K562 (cell line): Measurements from ENCODE around the gene TMEM273. TPM values are rescaled to one million over a fixed set of nuclear protein-coding genes. Genes with fewer than 3 reads are reported as not detected.

Source experiments
- ATAC-seq: fragments of 200-7000 bp; cut with Tn5 transposase; 3 replicates; pipeline ENCODE4 v1.9.1; 2020; ENCODE audit warnings: moderate library complexity
- BruUV-seq: library from RNA; stranded (reverse); fragments of 400-500 nt; replicated peaks from 2 replicates; lab custom pipeline; 2021; lab: Mats Ljungman, UMichigan
- CTCF ChIA-PET: fragments of 300-600 bp; formaldehyde crosslinking; extraction: SDS; loops from one replicate; lab custom pipeline; 2021; ENCODE audit warnings: low intra/inter-chr PET ratio; lab: Yijun Ruan, JAX
- POLR2A ChIA-PET: fragments of 300-600, 350-650 bp; sonication (Branson Sonifier 250); formaldehyde crosslinking; extraction: SDS; loops from one replicate; lab custom pipeline; 2021; ENCODE audit warnings: antibody characterized with exemption, inconsistent platforms; lab: Yijun Ruan, JAX
- DNase-seq, 4 experiments: peaks; one replicate each; pipeline versions ENCODE4 v3.0.0 to v3.0.0-alpha.2; 2011 to 2018; ENCODE audit warnings: low spot score in 3 of 4, mixed read lengths in 3 of 4; ENCODE audit errors: extremely low read depth in 1 of 4
- FAIRE-seq: peaks from 2 replicates; lab custom pipeline; 2011; peaks lifted over from hg19 to GRCh38; lab: Jason Lieb, UNC
- H2AFZ ChIP-seq: 2 replicates; pipeline ENCODE4 v1.6.0; 2011; ENCODE audit warnings: low read depth, low read length, control low read depth, inconsistent platforms
- H3K27ac ChIP-seq: fragments of 200-600 bp; 3 replicates; pipeline ENCODE4 v1.8.0; 2011; ENCODE audit warnings: low read depth, mild to moderate bottlenecking, control low read depth, inconsistent platforms, low read length, moderate library complexity, mixed read lengths; ENCODE audit errors: extremely low read depth
- H3K27me3 ChIP-seq, 2 experiments: fragments of 300-600 bp in 1 of 2; 2 replicates in 1 of 2; 3 replicates in 1 of 2; pipeline versions ENCODE4 v1.6.0 to v1.8.0; 2011; ENCODE audit warnings: inconsistent platforms in 2 of 2, low read length in 2 of 2, mild to moderate bottlenecking in 1 of 2, mixed read lengths in 1 of 2, moderate library complexity in 1 of 2; ENCODE audit not compliant: control insufficient read depth in 2 of 2, insufficient read depth in 2 of 2
- H3K36me3 ChIP-seq: fragments of 300-600 bp; 3 replicates; pipeline ENCODE4 v1.8.0; 2011; ENCODE audit warnings: mild to moderate bottlenecking, low read length, inconsistent platforms; ENCODE audit not compliant: control insufficient read depth, insufficient read depth
- H3K4me1 ChIP-seq, 2 experiments: fragments of 200-600 bp in 1 of 2; replicated peaks in 1 of 2; 2 replicates in 1 of 2; 3 replicates in 1 of 2; pipeline versions ENCODE4 v1.5.1 to v1.8.0; 2011; ENCODE audit warnings: inconsistent platforms in 2 of 2, low read length in 2 of 2, mild to moderate bottlenecking in 1 of 2, mixed read lengths in 1 of 2, moderate library complexity in 1 of 2; ENCODE audit not compliant: control insufficient read depth in 2 of 2, insufficient read depth in 2 of 2
- H3K4me2 ChIP-seq: 2 replicates; pipeline ENCODE4 v1.6.1; 2011; ENCODE audit warnings: low read length, control low read depth, inconsistent platforms, mixed read lengths; ENCODE audit not compliant: insufficient read depth
- H3K4me3 ChIP-seq: fragments of 200-600 bp; sonication (generic), shearing (Covaris generic); 2 replicates; pipeline ENCODE4 v1.5.1; 2016; ENCODE audit warnings: control low read depth, inconsistent platforms
- H3K79me2 ChIP-seq: fragments of 200-600 bp; 3 replicates; pipeline ENCODE4 v1.8.0; 2011; ENCODE audit warnings: low read length, inconsistent platforms; ENCODE audit not compliant: control insufficient read depth, insufficient read depth
- H3K9ac ChIP-seq, 2 experiments: 2 replicates each; pipeline versions ENCODE4 v1.6.0 to v1.6.1; 2011; ENCODE audit warnings: low read depth in 2 of 2, low read length in 2 of 2, control low read depth in 1 of 2, inconsistent platforms in 1 of 2, mild to moderate bottlenecking in 1 of 2, mixed read lengths in 1 of 2; ENCODE audit not compliant: insufficient read depth in 1 of 2
- H3K9me1 ChIP-seq: one replicate; pipeline ENCODE4 v1.6.0; 2011; ENCODE audit warnings: inconsistent platforms, mild to moderate bottlenecking, low read length, moderate library complexity; ENCODE audit not compliant: control insufficient read depth, insufficient read depth
- H3K9me3 ChIP-seq: replicated peaks from 2 replicates; pipeline ENCODE4 v1.5.1; 2011; ENCODE audit warnings: low read depth, low read length, inconsistent platforms; ENCODE audit not compliant: control insufficient read depth, insufficient read depth
- H4K20me1 ChIP-seq: replicated peaks from 2 replicates; pipeline ENCODE4 v1.6.1; 2011; ENCODE audit warnings: low read length, inconsistent platforms, mixed read lengths; ENCODE audit not compliant: control insufficient read depth, insufficient read depth
- BHLHE40 ChIP-seq: IDR thresholded peaks from 2 replicates; pipeline ENCODE4 v1.6.1; 2011; ENCODE audit warnings: low read length, improper control_type of control experiment
- CHD4 ChIP-seq: fragments of 200-600 bp; sonication (generic); IDR thresholded peaks from 3 replicates; pipeline ENCODE4 v1.6.1; 2012; ENCODE audit warnings: low read depth, mild to moderate bottlenecking, mixed read lengths, low read length, inconsistent platforms; ENCODE audit not compliant: insufficient read depth, insufficient replicate concordance, poor library complexity, severe bottlenecking
- LEF1 ChIP-seq: fragments of 450-650 bp; IDR thresholded peaks from 2 replicates; pipeline ENCODE4 v1.6.1; 2016; ENCODE audit warnings: mild to moderate bottlenecking
- PCBP1 ChIP-seq: fragments of 200-400 bp; formaldehyde crosslinking; IDR thresholded peaks from 2 replicates; pipeline ENCODE4 v1.6.1; 2018; ENCODE audit warnings: mild to moderate bottlenecking, low read depth, low read length; ENCODE audit not compliant: poor library complexity, severe bottlenecking
- ZNF766 ChIP-seq: fragments of 200-800 bp; sonication (Bioruptor generic); conservative IDR thresholded peaks from 2 replicates; pipeline ENCODE4 v1.6.1; 2016; ENCODE audit warnings: missing genetic modification characterization, missing compliant biosample characterization
- WGBS: fragments of 100-300 bp; shearing (Covaris generic); methylation state at CpG from one replicate; pipeline ENCODE4 v1.1.6; 2016; ENCODE audit warnings: low coverage, mixed read lengths; ENCODE audit not compliant: insufficient coverage; ENCODE audit errors: missing lambda C conversion rate; 5-methylcytosine and 5-hydroxymethylcytosine counted together
- in situ Hi-C: fragments of 300-500 bp; cut with MboI; formaldehyde crosslinking; loops from 4 replicates; pipeline ENCODE4 v1.15.0; 2018; ENCODE audit warnings: inconsistent platforms, mixed read lengths
- intact Hi-C: fragments of 100-400 bp; cut with micrococcal nuclease; formaldehyde crosslinking; loops from 2 replicates; pipeline ENCODE4 v1.14.2; 2022
- polyA plus RNA-seq, 8 experiments: library from polyadenylated mRNA; depleted of rRNA in 4 of 8; stranded (reverse) in 5 of 8; unstranded in 3 of 8; fragments of >200 nt; fragmentation: Nextera tagmentation in 2 of 8; fragmentation: Illumina TruSeq in 1 of 8; extraction: Ambion mirVana in 2 of 8; extraction: Trizol in 1 of 8; gene quantifications; 2 replicates each; pipeline versions ENCODE4 v1.2.1 to v1.2.3, GENCODE V29; 2011 to 2014; ENCODE audit warnings: inconsistent platforms in 1 of 8, missing spikeins in 1 of 8
- total RNA-seq, 7 experiments: library from RNA; depleted of rRNA in 6 of 7; stranded (reverse); fragments of >200 nt in 6 of 7; fragmentation: Illumina TruSeq in 2 of 7; extraction: Trizol in 2 of 7; gene quantifications; 2 replicates each; pipeline versions ENCODE4 v1.2.1 to v1.2.3, GENCODE V29; 2011 to 2021; ENCODE audit warnings: low replicate concordance in 1 of 7
- TF ChIP-seq, protein P1 (sequence below): fragments of 250-450 bp; sonication (Bioruptor Pico); IDR thresholded peaks from 2 replicates; pipeline ENCODE4 v1.8.0; 2021; ENCODE audit warnings: moderate library complexity, mild to moderate bottlenecking, inconsistent platforms

Gene TMEM273
- total and polyA plus RNA-seq, 9 of the 15 experiments (the other 6 are each of a cell fraction or from before 2014, with no cell fraction given), result 39.2 to 131 (median 95.6) TPM

DNA sequence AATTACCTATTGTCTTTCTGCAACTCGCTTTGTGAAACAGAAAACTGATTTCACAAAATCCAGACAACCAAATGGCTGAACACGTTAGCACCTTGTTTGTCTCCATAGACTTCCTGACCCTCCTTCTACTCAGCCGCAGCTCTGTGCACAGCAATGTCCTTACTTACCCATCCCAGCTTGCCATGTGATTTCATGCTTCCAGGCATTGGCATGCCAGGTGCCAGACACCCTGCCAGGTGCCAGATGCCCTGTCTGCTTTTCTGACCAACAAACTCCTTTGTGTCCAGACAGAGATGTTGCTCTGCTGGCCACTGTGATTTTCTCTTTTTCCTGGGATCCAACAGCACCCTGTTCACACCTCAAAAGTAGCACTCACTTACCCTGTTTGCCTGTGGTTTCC, 38.3 kb downstream of the TMEM273 start:
- intact Hi-C loops (no loop called here), in situ Hi-C loops (no loop called here)
- Histone ChIP-seq H3K4me1 (peaks cover 10 to 12% of the 10 kb centered on the region in 2 experiments; a peak in 3 of 5 replicates), H2AFZ (0 out of 2 replicates have a peak overlapping the region, but pooled peaks have one; percentile 7), H3K27ac (no peak overlapping the region), H3K9ac (no peak overlapping the region), H4K20me1 (no peaks in the 10 kb centered on the region), H3K27me3 (no peaks in the 10 kb centered on the region), H3K9me1 (no peaks in the 10 kb centered on the region), H3K4me2 (no peak overlapping the region), H3K4me3 (no peak overlapping the region), H3K36me3 (no peaks in the 10 kb centered on the region), H3K9me3 (no peaks in the 10 kb centered on the region), H3K79me2 (no peaks in the 10 kb centered on the region)
- ATAC-seq (no peak), FAIRE-seq (no peak), DNase-seq (no peak)
- no peak for TF ChIP-seq ZNF766 (CRISPR knock-in tag)
- 46% methylated on average over 3 of the region's 3 CpGs for WGBS
- no TSS peak for BruUV-seq
- POLR2A ChIA-PET, result interaction anchor here (0.6 to 1.7 kb wide), 6 partner anchors 9 to 179 kb away, joined by 3 to 8 read pairs (median 4); no protein-coding TSS in a partner anchor
- CTCF ChIA-PET, result no interaction called here

DNA sequence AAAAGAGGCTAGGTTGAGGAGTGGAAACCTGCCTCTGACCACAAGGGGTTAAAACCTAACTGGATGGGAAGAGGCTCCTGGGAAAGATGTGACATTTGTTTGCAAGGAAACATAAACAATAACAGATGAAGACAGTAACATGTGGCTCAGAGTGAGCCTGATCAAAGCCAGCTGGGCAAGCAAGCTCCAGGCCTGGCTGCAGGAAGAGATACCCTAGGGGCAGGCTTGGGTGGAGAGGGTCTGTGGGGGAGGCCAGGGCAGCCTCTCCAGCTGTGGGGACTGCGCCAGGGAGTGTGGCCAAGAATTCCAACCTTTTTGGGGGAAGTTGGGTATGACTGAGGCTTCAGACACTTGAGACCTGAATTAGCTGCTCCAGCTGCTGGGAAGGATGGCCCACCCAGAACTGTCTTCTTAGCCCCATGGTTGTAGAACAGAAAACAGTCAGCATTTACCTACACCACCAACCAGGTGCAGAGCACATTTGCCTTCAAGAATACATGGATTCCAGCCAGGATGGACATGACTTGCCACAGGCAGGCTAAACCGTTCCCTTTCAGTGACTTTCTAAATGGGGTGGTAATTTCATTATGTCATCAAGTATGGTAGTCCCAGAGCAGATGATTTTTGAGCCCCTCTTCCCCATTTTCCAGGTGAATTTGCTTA, 44.0 kb downstream of the TMEM273 start:
- CTCF ChIA-PET, result no interaction called here

More for the DNA sequence above, 44.0 kb downstream of the TMEM273 start:
- Histone ChIP-seq H3K27ac (no peak overlapping the region), H3K27me3 (no peaks in the 10 kb centered on the region), H3K9me3 (no peaks in the 10 kb centered on the region), H3K4me2 (no peak overlapping the region), H3K4me3 (no peak overlapping the region), H3K4me1 (peaks cover 0 to 3% of the 10 kb centered on the region in 2 experiments; a peak in 2 of 5 replicates), H3K9ac (0 out of 4 replicates have a peak overlapping the region, but pooled peaks of 1 of the 2 experiments have one; percentile 19), H3K36me3 (no peaks in the 10 kb centered on the region), H4K20me1 (no peaks in the 10 kb centered on the region), H3K79me2 (no peaks in the 10 kb centered on the region), H2AFZ (no peak overlapping the region), H3K9me1 (no peaks in the 10 kb centered on the region)
- no peak for FAIRE-seq
- ATAC-seq, result no peak
- WGBS, result 48% methylated on average over 2 of the region's 2 CpGs
- BruUV-seq, result no TSS peak
- in situ Hi-C loops, result no loop called here
- POLR2A ChIA-PET, result interaction anchor here (3.4 kb wide), 1 partner anchor 11 kb away, joined by 19 read pairs; no protein-coding TSS in a partner anchor
- TF ChIP-seq LEF1 (no peak), CHD4 (no peak), PCBP1 (no peak), BHLHE40 (no peak)
- TF ChIP-seq, protein P1, sequence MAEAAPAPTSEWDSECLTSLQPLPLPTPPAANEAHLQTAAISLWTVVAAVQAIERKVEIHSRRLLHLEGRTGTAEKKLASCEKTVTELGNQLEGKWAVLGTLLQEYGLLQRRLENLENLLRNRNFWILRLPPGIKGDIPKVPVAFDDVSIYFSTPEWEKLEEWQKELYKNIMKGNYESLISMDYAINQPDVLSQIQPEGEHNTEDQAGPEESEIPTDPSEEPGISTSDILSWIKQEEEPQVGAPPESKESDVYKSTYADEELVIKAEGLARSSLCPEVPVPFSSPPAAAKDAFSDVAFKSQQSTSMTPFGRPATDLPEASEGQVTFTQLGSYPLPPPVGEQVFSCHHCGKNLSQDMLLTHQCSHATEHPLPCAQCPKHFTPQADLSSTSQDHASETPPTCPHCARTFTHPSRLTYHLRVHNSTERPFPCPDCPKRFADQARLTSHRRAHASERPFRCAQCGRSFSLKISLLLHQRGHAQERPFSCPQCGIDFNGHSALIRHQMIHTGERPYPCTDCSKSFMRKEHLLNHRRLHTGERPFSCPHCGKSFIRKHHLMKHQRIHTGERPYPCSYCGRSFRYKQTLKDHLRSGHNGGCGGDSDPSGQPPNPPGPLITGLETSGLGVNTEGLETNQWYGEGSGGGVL (CRISPR knock-in tag), result no peak
- intact Hi-C loops, result no loop called here
- DNase-seq, result no peak
